ENCODE data around the gene LHFPL3.

LHFPL3 gene

GRCh38 chr7:104903044-104903443 lies 574.6 kb downstream of the LHFPL3 start:
- H3F3A ChIP-seq (ENCODE audit: control insufficient read depth, insufficient read depth) = no peaks in the 10 kb centered on the region
- no peak overlapping the region for H3K27ac ChIP-seq (ENCODE audit: low read depth, low read length)
- no peak for TF ChIP-seq EZH2phosphoT487 (IDR thresholded peaks at IDR 0.05; ENCODE audit: borderline replicate concordance, low read length)
- TF ChIP-seq CTCF (IDR thresholded peaks at IDR 0.05; ENCODE audit: low read depth, low read length, poor library complexity, severe bottlenecking) = no peak
- no peaks in the 10 kb centered on the region for H3K79me2 ChIP-seq (ENCODE audit: control insufficient read depth, low read length)
- no peak overlapping the region for H3K4me2 ChIP-seq (ENCODE audit: low read length)
- peaks cover 37% of the 10 kb centered on the region for H3K27me3 ChIP-seq (ENCODE audit: control insufficient read depth, low read length)
- no peaks in the 10 kb centered on the region for H3K9me3 ChIP-seq (ENCODE audit: control insufficient read depth, insufficient read depth, low read length)
- no peaks in the 10 kb centered on the region for H3K9me2 ChIP-seq (replicated peaks; ENCODE audit: control insufficient read depth, low read length)
- no peaks in the 10 kb centered on the region for H4K20me1 ChIP-seq (ENCODE audit: control insufficient read depth, insufficient read depth, low read depth, low read length)
- H3K36me3 ChIP-seq (ENCODE audit: control insufficient read depth, low read length) = no peaks in the 10 kb centered on the region
- H3K4me3 ChIP-seq (ENCODE audit: low read length) = no peak overlapping the region
- no peaks in the 10 kb centered on the region for H3K4me1 ChIP-seq (ENCODE audit: control insufficient read depth, low read length)

- Histone ChIP-seq H3K4me3 (ENCODE audit: low read length) (no peak overlapping the region), H4K20me1 (ENCODE audit: control insufficient read depth, insufficient read depth, low read depth, low read length) (no peaks in the 10 kb centered on the region), H3F3A (ENCODE audit: control insufficient read depth, insufficient read depth) (no peaks in the 10 kb centered on the region), H3K27ac (ENCODE audit: low read depth, low read length) (no peak overlapping the region), H3K79me2 (ENCODE audit: control insufficient read depth, low read length) (no peaks in the 10 kb centered on the region), H3K4me1 (ENCODE audit: control insufficient read depth, low read length) (no peaks in the 10 kb centered on the region), H3K4me2 (ENCODE audit: low read length) (no peak overlapping the region), H3K9me2 (replicated peaks; ENCODE audit: control insufficient read depth, low read length) (no peaks in the 10 kb centered on the region), H3K27me3 (ENCODE audit: control insufficient read depth, low read length) (peaks cover 42% of the 10 kb centered on the region), H3K36me3 (ENCODE audit: control insufficient read depth, low read length) (no peaks in the 10 kb centered on the region), H3K9me3 (ENCODE audit: control insufficient read depth, insufficient read depth, low read length) (no peaks in the 10 kb centered on the region)
- TF ChIP-seq CTCF (IDR thresholded peaks at IDR 0.05; ENCODE audit: low read depth, low read length, poor library complexity, severe bottlenecking) (no peak), EZH2phosphoT487 (IDR thresholded peaks at IDR 0.05; ENCODE audit: borderline replicate concordance, low read length) (no peak)
Observed at GRCh38 chr7:104903846-104904245, 575.4 kb downstream of the LHFPL3 start.

- Histone ChIP-seq H3K36me3 (ENCODE audit: control insufficient read depth, low read length) (no peaks in the 10 kb centered on the region), H3K4me3 (ENCODE audit: low read length) (no peak overlapping the region), H3K9me2 (replicated peaks; ENCODE audit: control insufficient read depth, low read length) (no peaks in the 10 kb centered on the region), H3K9me3 (ENCODE audit: control insufficient read depth, insufficient read depth, low read length) (no peaks in the 10 kb centered on the region), H3K79me2 (ENCODE audit: control insufficient read depth, low read length) (no peaks in the 10 kb centered on the region), H3K4me1 (ENCODE audit: control insufficient read depth, low read length) (no peaks in the 10 kb centered on the region), H3F3A (ENCODE audit: control insufficient read depth, insufficient read depth) (no peaks in the 10 kb centered on the region), H3K27ac (ENCODE audit: low read depth, low read length) (no peak overlapping the region), H3K27me3 (ENCODE audit: control insufficient read depth, low read length) (peaks cover 35% of the 10 kb centered on the region), H3K4me2 (ENCODE audit: low read length) (no peak overlapping the region), H4K20me1 (ENCODE audit: control insufficient read depth, insufficient read depth, low read depth, low read length) (no peaks in the 10 kb centered on the region)
- TF ChIP-seq EZH2phosphoT487 (IDR thresholded peaks at IDR 0.05; ENCODE audit: borderline replicate concordance, low read length) = no peak
- TF ChIP-seq CTCF (IDR thresholded peaks at IDR 0.05; ENCODE audit: low read depth, low read length, poor library complexity, severe bottlenecking) = no peak
Observed at GRCh38 chr7:104906032-104906431, 577.6 kb downstream of the LHFPL3 start.

GRCh38 chr7:104906556-104906955 lies 578.2 kb downstream of the LHFPL3 start:
- Histone ChIP-seq H4K20me1 (ENCODE audit: control insufficient read depth, insufficient read depth, low read depth, low read length) (no peaks in the 10 kb centered on the region), H3K4me1 (ENCODE audit: control insufficient read depth, low read length) (no peaks in the 10 kb centered on the region), H3K9me2 (replicated peaks; ENCODE audit: control insufficient read depth, low read length) (no peaks in the 10 kb centered on the region), H3K4me3 (ENCODE audit: low read length) (no peak overlapping the region), H3K9me3 (ENCODE audit: control insufficient read depth, insufficient read depth, low read length) (no peaks in the 10 kb centered on the region), H3F3A (ENCODE audit: control insufficient read depth, insufficient read depth) (no peaks in the 10 kb centered on the region), H3K79me2 (ENCODE audit: control insufficient read depth, low read length) (no peaks in the 10 kb centered on the region), H3K36me3 (ENCODE audit: control insufficient read depth, low read length) (no peaks in the 10 kb centered on the region), H3K27ac (ENCODE audit: low read depth, low read length) (no peak overlapping the region), H3K4me2 (ENCODE audit: low read length) (no peak overlapping the region), H3K27me3 (ENCODE audit: control insufficient read depth, low read length) (peaks cover 34% of the 10 kb centered on the region)
- TF ChIP-seq EZH2phosphoT487 (IDR thresholded peaks at IDR 0.05; ENCODE audit: borderline replicate concordance, low read length) = no peak
